ENCODE results near the gene TPST1. TPM values are rescaled to one million over a fixed set of nuclear protein-coding genes. Genes with fewer than 3 reads are reported as not detected.
A peak's percentile ranks its signal among the peaks of the same experiment; 100 is the strongest.
"Not testable (repeated sequence)": the region's sequence is repeated elsewhere in the genome, so short reads cannot be mapped to it uniquely, and the experiment has no call there.

The TPST1 gene
- total RNA-seq, 1 donor from 2014 or later, result 16.7 TPM

DNA sequence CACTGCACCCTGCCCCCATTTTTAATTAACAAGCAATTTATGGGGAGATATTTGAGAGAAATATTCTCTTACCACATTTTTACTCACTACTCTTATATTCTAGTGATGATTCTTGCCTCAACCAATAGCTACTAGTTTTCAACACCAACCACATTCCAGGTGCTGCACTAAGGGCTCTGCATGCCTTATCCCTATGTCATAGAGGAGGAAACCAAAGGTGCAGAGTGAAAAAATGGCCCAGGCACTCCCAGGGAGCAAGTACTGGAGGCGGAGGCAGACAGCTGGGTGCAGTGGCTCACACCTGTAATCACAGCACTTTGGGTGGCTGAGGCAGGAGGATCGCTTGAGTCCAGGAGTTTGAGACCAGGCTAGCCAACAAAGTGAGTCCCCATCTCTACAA, 35.5 kb upstream of the TPST1 start:
- no peak for DNase-seq (ENCODE audit: low read depth)
- no peak for TF ChIP-seq CTCF (conservative IDR thresholded peaks at IDR 0.05; ENCODE audit: low read depth, low read length)
- H3K4me3 ChIP-seq (ENCODE audit: low read depth, low read length), result no peak overlapping the region

DNA sequence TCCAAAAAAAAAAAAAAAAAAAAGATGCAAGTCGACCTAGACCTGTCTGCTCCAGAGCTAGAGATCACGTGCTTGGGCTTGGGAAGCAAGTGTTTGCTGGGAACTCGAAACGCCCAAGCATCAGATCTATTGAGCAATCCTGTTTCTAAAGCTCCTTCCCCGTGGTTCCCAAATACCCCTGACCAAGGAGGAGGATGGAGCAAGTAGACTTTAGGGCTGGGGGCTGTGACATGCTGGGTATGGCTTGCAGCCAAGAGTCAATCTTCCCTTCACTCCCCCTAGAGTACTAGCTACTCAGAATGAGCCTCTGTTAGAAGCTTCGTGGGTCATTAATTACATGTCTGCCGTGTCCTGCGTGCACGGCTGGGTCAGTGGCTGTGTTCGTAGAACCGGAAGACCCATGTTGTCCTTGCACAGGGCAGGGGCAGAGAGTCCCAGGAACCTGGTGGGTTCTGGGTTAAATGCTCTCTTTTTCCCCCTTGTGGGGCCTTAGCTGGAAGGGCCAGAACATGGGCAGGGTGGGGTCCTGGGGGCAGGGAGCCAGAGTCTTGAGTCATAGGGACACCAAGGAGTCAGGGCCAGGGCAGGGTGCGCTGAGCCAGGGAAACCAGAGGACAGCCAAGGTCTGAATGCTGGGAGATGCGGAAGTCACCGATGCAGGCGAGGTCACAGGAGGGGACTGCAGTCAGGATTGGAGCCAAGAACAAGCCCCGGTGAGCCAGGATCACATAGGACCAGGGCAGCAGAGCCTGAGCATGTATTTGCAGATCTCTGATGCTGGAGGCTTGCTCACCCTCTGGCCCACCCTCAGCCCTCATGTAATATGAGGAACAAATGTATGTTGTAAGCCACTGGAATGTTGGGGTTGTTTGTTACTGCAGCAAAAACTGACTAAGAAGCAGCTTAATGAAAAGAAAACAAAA, 34.6 kb upstream of the TPST1 start:
- H3K4me3 ChIP-seq (ENCODE audit: low read depth, low read length), result no peak overlapping the region
- peak; percentile 29 for DNase-seq (ENCODE audit: low read depth)
- no peak for TF ChIP-seq CTCF (conservative IDR thresholded peaks at IDR 0.05; ENCODE audit: low read depth, low read length)

DNA sequence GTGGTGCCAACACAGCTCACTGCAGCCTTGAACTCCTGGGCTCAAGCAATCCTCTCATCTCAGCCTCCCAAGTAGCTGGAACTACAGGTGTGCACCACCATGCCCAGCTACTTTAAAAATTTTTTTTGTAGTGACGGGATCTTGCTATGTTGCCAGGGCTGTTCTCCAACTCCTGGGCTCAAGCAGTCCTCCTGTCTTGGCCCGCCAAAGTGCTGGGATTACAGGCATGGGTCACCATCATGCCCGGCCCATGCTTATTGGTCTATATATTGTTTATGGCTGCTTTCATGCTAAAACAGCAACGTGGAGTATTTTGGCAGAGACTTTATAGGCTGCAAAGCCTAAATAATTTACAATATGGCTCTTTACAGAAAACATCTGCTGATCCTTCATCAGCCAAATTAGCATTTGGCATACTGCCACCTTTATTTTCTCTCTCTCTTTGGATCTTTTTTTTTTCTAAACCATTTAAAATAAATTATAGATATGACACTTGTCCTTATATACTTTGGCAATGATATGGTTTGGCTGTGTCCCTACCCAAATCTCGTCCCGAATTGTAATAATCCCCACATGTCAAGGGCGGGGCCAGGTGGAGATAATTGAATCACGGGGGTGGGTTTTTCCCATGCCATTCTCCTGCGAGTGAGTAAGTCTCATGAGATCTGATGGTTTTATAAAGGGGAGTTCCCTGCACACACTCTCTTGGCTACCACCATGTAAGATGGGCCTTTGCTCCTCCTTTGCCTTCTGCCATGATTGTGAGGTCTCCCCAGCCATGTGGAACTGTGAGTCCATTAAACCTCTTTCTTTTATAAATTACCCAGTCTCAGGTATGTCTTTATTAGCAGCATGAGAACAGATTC, 32.4 kb upstream of the TPST1 start:
- H3K4me3 ChIP-seq (ENCODE audit: low read depth, low read length); DNase-seq (ENCODE audit: low read depth): not testable (repeated sequence)

DNA sequence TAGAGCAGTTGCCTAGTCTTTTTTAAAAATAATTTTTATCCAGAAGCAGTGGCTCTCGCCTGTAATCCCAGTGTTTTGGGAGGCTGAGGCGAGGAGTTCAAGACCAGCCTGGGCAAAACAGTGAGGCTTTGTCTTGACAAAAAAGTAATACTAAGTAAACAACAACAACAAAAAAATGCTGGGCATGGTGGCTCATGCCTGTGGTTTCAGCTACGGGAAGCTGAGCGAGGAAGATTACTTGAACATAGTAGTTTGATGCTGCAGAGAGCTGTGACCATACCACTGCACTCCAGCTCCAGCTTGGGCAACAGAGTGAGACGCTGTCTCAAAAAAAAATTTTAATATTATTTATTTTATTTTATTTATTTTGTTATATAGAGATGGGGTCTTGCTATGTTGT, 31.3 kb upstream of the TPST1 start:
- no peak for DNase-seq (ENCODE audit: low read depth)
- no peak for TF ChIP-seq CTCF (conservative IDR thresholded peaks at IDR 0.05; ENCODE audit: low read depth, low read length)
- no peak overlapping the region for H3K4me3 ChIP-seq (ENCODE audit: low read depth, low read length)

- DNase-seq (ENCODE audit: low read depth); H3K4me3 ChIP-seq (ENCODE audit: low read depth, low read length): not testable (repeated sequence)
Measured at GRCh38 chr7:66175006-66175405, 30.1 kb upstream of the TPST1 start.

- no peak overlapping the region for H3K4me3 ChIP-seq (ENCODE audit: low read depth, low read length)
- TF ChIP-seq CTCF (conservative IDR thresholded peaks at IDR 0.05; ENCODE audit: low read depth, low read length), result no peak
- DNase-seq (ENCODE audit: low read depth), result no peak
Measured at GRCh38 chr7:66176914-66177313, 28.2 kb upstream of the TPST1 start.

DNA sequence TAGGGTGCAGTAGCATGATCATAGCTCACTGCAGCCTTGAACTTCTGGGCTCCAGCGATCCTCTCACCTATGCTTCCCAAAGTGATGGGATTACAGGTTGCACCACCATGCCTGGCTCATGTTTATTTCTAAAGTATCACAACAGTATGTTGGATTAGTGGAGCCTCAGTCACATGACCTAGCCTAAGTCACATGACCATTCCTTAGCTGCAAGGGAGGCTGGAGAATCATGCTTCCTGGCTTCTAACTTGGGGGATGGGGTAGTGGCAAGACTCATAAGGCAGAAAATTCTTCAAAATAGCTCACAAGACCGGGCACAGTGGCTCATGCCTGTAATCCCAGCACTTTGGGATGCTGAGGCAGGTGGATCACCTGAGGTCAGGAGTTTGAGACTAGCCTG, 26.9 kb upstream of the TPST1 start:
- TF ChIP-seq CTCF (conservative IDR thresholded peaks at IDR 0.05; ENCODE audit: low read depth, low read length), result no peak
- DNase-seq (ENCODE audit: low read depth), result no peak
- no peak overlapping the region for H3K4me3 ChIP-seq (ENCODE audit: low read depth, low read length)
